Ishikawa (cell line): Measurements from ENCODE around the gene GAS7.

Experiments used
- CEBPB ChIP-seq: IDR thresholded peaks from 2 replicates; pipeline ENCODE4 v1.6.1; 2012
- CREB1 ChIP-seq: IDR thresholded peaks from 2 replicates; pipeline ENCODE4 v1.6.1; 2012; ENCODE audit warnings: low read depth
- EGR1 ChIP-seq: IDR thresholded peaks from 2 replicates; pipeline ENCODE4 v1.6.1; 2012
- EP300 ChIP-seq: IDR thresholded peaks from 2 replicates; pipeline ENCODE4 v1.6.1; 2012; ENCODE audit warnings: borderline replicate concordance
- FOXM1 ChIP-seq: IDR thresholded peaks from 2 replicates; pipeline ENCODE4 v1.6.1; 2012; ENCODE audit warnings: low read depth, borderline replicate concordance
- NFIC ChIP-seq: IDR thresholded peaks from 2 replicates; pipeline ENCODE4 v1.6.1; 2012
- RAD21 ChIP-seq: IDR thresholded peaks from 2 replicates; pipeline ENCODE4 v1.6.1; 2012; ENCODE audit warnings: low read depth
- TAF1 ChIP-seq: IDR thresholded peaks from 2 replicates; pipeline ENCODE4 v1.6.1; 2012; ENCODE audit warnings: low read depth, mild to moderate bottlenecking
- TCF12 ChIP-seq: IDR thresholded peaks from 2 replicates; pipeline ENCODE4 v1.6.1; 2012; ENCODE audit warnings: low read depth
- YY1 ChIP-seq: IDR thresholded peaks from 2 replicates; pipeline ENCODE4 v1.6.1; 2012; ENCODE audit warnings: low read depth
- ZBTB7A ChIP-seq: IDR thresholded peaks from 2 replicates; pipeline ENCODE4 v1.6.1; 2012; ENCODE audit warnings: low read depth
- TF ChIP-seq, protein P1 (sequence below): IDR thresholded peaks from 2 replicates; pipeline ENCODE4 v1.6.1; 2012
- TF ChIP-seq, protein P2 (sequence below): IDR thresholded peaks from 2 replicates; pipeline ENCODE4 v1.6.1; 2012; ENCODE audit warnings: low read depth, mild to moderate bottlenecking
- TF ChIP-seq, protein P3 (sequence below): IDR thresholded peaks from 2 replicates; pipeline ENCODE4 v1.6.1; 2012

DNA sequence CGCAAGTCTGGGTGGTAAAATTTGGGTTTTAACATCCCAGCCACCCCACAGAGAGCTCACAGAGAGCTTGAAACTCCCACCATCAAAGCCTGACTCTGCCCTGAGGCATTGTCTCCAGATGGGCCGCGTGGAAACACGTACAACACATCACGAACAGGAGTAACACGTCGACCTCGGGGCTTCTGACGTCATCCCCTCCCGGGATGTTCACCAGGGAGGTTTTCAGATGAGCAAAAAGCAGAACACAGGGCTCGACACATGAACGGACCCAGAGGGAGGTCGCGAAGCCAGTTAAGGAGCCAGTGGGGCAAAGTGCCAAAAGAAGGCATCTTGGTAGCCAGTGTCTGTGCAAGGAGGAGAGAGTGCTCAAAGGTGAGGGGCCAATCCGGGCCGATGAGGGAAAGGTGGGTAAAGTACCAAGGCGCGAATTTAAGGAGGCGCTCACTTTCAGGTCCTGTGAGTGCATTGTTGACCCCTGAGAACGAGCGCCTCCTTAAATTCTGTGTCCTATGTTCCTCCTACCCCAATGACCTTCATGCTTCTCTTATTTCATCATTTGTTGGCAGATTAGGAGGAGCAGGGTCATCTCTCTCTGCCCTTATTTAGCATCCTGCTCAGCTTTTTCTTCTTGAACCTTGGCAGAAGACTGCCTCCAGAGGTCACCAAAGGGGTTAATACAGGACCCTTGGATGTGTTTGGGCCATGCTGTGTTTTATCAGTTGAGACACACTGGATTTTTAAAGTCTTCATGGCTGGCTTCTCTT, 298.9 kb downstream of the GAS7 start:
- TF ChIP-seq CEBPB = no peak
- no peak for TF ChIP-seq EP300
- no peak for TF ChIP-seq TCF12
- TF ChIP-seq, protein P1, sequence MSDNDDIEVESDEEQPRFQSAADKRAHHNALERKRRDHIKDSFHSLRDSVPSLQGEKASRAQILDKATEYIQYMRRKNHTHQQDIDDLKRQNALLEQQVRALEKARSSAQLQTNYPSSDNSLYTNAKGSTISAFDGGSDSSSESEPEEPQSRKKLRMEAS = no peak
- TF ChIP-seq, protein P2, sequence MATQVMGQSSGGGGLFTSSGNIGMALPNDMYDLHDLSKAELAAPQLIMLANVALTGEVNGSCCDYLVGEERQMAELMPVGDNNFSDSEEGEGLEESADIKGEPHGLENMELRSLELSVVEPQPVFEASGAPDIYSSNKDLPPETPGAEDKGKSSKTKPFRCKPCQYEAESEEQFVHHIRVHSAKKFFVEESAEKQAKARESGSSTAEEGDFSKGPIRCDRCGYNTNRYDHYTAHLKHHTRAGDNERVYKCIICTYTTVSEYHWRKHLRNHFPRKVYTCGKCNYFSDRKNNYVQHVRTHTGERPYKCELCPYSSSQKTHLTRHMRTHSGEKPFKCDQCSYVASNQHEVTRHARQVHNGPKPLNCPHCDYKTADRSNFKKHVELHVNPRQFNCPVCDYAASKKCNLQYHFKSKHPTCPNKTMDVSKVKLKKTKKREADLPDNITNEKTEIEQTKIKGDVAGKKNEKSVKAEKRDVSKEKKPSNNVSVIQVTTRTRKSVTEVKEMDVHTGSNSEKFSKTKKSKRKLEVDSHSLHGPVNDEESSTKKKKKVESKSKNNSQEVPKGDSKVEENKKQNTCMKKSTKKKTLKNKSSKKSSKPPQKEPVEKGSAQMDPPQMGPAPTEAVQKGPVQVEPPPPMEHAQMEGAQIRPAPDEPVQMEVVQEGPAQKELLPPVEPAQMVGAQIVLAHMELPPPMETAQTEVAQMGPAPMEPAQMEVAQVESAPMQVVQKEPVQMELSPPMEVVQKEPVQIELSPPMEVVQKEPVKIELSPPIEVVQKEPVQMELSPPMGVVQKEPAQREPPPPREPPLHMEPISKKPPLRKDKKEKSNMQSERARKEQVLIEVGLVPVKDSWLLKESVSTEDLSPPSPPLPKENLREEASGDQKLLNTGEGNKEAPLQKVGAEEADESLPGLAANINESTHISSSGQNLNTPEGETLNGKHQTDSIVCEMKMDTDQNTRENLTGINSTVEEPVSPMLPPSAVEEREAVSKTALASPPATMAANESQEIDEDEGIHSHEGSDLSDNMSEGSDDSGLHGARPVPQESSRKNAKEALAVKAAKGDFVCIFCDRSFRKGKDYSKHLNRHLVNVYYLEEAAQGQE = no peak
- no peak for TF ChIP-seq TAF1
- TF ChIP-seq RAD21 = no peak
- TF ChIP-seq CREB1 = no peak
- TF ChIP-seq EGR1 = no peak
- TF ChIP-seq ZBTB7A = no peak
- TF ChIP-seq, protein P3, sequence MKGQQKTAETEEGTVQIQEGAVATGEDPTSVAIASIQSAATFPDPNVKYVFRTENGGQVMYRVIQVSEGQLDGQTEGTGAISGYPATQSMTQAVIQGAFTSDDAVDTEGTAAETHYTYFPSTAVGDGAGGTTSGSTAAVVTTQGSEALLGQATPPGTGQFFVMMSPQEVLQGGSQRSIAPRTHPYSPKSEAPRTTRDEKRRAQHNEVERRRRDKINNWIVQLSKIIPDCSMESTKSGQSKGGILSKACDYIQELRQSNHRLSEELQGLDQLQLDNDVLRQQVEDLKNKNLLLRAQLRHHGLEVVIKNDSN = no peak
- TF ChIP-seq YY1 = no peak
- TF ChIP-seq FOXM1 = no peak
- TF ChIP-seq NFIC = no peak
